ENCODE measurements around the gene PRSS37.
"Not testable (repeated sequence)": the region's sequence is repeated elsewhere in the genome, so short reads cannot be mapped to it uniquely, and the experiment has no call there.

PRSS37 gene, protein sequence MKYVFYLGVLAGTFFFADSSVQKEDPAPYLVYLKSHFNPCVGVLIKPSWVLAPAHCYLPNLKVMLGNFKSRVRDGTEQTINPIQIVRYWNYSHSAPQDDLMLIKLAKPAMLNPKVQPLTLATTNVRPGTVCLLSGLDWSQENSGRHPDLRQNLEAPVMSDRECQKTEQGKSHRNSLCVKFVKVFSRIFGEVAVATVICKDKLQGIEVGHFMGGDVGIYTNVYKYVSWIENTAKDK

DNA sequence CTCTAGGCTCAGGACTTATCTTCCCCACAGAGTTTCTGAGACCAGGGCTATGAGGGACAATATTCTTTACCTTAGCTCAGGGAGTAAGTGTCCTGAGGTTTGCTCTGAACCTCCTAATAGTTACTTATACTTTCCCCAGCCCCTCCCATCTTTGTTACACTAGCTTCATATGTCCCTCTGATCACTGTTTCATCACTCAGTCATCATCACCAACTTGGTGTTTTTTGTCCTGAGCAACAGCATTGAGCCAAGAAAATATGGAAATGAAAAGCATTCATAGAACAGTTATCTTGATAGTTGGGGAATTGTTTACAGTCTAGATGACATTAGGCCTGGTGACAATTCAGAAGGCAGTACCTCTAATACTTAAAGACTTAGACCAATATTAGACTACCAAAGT, at the start of gene PRSS37:
Gene PRSS37 (minus strand): TSS at position 101 of the 400 bp plus-strand sequence. CDS start 436 bp downstream, outside the sequence.
- DNase-seq, result no peak

DNA sequence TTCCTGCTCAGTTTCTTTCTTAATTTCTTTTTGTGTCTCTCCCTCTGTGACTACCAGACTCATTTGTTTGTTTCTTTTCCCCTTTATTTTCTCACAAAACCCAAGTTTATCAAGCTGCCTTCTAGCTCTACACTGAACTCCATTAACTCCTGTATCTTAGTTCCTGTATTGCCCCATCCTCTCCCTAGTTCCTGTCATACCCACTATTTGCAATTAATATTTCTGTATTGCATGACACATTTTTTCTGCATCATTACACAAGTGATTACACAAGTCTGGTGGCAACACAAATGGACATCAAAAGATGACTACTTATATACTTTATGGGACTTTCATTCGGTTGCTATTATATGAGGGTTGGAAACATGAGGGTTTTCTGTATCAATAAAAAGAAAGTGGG, 48.0 kb upstream of the PRSS37 start:
- DNase-seq, result no peak

DNA sequence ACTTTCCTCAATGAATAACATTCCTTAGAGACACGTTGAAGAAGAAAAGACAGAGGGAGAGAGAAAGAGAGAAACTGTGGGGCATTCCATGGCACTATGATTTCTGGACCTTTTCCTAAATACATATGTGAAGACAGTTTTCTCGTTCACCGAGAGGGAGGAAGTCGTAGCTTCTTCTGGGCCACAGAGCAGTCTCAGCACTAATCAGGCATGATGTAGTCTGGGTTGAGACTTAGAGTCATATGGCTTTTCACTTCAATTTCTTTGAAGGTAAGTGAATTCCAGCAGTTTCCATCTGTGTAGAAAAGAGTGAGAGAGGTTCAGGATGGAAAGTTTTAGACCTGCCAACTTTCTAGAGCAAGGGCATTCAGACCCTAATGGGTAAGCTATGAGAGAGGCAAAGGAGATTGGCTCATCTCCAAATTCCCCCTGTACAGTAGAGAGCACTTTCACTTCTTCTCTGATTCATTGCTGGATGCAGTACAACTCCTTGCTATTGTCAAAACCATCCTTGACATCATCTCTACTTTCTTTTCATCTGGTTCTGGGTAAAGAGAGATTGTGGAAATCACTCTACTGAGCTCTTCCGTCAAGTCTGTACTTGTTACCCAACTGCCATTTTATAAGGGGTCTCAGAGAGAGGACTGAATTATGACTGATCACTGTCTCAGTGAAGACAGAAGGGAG, 43.4 kb upstream of the PRSS37 start:
- no peak for DNase-seq

DNA sequence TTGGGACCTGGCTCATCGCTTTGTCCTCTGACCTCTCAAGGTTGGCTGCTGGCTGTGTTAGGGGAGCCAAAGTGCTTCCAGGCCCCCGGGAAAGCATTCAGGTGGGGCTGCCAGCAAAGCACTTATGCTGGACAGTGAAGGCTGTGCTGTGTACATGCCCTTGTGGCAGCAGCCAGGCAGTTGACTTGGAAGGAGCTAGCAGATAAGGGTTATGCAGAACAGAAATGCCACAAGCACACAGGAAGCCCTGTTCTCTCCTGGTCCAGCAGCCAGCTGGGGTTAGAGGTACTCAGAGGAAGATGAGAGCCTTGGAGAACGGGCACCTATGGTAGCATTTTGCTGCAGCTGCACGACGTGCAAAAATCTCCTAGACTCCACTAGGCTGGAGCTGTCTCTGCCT, 39.7 kb upstream of the PRSS37 start:
- no peak for DNase-seq

DNA sequence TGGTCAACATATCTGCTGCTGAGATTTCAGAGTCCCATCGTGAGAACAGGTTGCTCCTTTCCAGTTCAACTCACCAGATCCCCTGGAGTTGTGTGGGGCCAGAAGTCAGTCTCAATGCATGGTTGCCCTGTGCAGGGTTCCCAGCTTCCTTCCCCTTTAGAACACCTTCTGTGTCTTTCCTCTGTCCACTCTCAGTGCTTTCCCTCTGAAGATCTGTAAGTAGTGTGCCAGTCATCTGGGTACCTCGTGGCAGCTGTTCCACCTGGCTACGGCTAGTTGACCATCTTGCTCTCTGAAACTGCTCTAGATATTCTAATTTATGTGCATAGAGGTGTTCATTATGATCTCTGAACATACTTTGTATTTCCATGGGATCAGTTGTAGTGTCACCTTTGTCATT, 36.1 kb upstream of the PRSS37 start:
- no peak for DNase-seq

DNA sequence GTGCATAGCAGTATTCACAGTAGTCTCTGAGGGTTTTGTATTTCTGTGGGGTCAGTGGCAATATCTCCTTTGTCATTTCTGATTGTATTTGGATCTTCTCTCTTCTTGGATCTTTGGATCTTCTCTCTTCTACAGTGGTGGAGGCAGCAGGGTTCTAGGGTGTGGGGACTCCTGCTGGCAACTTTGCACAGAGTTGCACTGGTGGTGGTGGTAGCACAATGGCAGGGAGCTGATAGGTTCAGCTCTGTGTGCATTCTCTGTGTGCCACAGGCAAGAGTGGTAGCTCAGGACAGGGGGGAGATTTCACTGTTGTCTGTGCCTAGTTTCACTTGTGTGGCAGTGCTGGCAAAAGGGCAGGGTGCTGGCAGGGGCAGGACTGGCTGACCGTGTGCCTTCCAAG, 35.1 kb upstream of the PRSS37 start:
- no peak for DNase-seq

DNA sequence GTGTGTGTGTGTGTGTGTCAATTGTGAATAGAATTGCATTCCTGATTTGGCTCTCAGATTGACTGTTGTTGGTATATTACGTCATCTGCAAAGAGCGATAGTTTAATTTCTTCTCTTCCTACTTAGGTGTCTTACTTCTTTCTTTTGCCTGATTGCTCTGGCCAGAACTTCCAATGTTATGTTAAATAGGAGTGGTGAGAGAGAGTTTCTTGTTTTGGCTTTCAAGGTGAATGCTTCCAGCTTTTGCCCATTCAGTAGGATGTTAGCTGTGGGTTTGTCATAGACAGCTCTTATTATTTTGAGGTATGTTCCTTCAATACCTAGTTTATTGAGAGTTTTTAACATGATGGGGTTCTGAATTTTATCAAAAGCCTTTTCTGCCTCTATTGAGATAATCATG, 34.2 kb upstream of the PRSS37 start:
- no peak for DNase-seq

DNA sequence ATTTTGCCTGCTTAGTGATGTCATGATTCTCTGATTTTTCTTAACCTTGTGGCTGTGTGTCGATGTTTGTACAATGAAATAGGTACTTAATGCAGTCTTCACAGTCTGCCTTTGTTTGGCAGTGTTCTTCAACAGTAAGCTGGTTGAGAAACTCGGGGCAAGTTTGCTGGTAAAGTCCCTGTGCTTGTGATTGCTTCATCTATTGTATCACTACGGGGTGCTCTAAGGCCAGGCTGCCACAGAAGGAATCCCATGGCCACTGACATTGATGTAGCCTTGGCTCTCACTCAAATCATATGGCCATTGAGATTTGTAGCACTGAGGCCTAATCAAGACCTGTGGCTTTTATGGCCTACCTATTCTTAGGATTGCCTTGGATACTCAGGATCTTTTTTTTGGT, 33.5 kb upstream of the PRSS37 start:
- no peak for DNase-seq

DNA sequence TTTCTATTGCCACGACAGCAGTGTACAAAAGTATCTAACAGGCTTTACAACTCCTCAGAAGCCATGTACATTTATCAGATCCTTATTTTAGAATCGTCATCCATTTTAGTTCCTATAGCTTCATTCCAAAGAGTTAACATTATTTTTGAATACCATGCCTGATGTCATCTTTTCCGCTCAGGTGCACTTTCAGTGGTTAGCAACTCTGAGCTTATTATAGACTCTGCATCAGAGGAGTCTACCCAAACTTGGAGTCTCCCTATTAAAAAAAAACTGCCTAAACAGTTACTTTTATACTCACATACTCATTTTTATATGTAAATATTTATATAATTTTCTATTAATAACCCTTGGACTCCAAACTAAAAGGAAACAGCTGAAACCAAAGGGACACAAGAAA, 31.6 kb upstream of the PRSS37 start:
- DNase-seq, result no peak

DNA sequence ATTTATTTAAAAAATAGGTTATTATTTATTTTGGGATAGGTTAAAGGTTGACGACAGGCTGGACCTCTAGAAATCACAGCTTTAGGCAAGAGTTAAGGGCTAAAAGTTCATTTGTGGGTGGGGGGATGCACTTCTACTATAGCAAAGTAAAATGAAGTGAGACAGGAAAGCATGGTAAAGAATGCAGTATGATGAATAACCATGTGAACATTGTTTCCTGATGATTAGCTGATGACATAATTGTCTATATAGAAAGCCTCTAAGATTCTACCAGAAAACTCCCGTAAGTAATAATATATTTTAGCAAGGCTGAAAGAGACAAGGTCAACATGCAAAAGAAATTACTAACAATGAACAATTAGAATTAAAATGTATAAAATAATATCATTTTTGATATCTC, 25.7 kb upstream of the PRSS37 start:
- no peak for DNase-seq

DNA sequence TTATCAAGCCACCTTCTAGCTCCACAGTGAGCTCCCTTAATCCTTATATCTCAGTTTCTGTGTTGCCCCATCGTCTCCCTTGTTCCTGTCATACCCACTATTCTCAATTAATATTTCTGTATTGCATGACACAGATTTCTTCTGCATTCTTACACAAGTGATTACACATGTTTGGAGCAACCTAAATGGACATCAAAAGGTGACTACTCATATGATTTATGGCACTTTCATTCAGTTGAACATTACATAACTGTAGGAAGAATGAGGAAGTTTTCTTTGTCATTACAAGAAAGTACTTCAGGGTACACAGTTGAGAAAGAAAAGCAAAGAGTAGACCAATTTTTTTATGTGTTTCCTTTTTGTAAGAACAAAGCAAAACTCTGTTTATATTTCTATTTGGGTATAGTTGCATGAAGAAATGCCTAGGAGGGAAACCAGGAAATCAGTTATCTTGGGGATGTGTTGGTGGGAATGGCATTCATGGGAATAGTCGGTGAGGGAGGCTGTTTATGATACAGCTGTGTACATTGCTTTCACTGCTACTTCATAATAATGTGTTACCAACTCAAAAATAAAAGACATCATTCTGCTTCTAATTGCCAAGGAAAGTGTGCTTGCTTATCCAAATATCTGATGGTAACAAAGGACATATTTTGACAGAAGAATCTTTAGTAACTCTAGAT, 23.6 kb upstream of the PRSS37 start:
- DNase-seq, result no peak

DNA sequence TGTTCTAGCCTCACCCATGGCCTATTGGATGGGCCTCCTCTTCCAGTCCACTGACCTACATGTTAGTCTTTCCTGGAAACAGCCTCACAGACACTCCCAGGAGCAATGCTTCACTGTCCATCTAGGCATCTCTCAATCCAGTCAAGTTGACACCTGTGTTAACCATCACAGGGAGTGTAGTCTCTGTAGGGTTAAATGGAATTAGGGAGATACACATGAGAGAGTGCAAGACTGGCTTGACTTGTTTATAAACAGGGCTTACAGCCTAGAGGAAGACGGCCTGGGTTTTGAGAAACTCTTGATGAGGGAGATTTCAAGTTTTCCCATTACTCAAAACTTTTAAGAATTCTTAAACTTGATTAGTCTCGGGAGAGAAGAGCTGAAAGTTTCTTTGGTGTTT, 18.9 kb upstream of the PRSS37 start:
- DNase-seq, result no peak

DNA sequence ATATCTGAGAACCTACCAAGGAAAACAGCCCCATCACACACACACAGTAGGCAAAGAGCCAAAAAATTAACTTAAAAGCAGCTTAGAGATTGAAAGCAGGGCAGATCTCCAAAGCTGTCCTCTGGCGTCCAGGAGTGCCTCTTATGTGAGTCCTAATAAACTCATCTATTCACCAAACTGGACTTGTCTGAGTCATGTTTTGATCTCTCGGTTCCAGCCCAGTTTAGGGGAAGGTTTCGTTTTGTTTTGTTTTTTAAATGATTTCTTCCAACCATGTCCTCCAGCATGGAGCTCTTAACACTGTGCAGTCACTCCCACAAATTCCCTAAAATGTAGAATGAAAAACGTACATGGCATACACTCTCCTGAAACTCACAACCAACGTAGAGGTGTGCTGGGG, 6.7 kb upstream of the PRSS37 start:
- DNase-seq, result no peak

DNA sequence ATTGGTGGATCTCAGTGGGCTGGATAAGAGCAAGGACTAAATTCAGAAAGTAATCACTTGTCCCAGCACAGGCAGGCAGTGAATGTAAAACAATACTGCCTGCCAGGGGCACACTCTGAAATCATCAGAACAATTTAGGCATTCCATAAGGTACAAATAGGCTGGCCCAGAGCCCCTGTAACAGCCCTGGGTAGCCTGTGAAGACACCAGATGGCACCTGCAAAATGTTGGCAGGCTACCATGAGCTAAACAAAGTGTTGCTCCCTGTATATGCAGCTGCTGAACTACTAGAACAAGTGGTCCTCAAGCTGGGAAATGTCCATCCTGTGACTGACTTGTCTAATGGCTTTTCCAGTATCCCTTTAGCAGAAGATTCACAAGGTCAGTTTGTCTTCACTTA, 3.0 kb upstream of the PRSS37 start:
- no peak for DNase-seq

DNA sequence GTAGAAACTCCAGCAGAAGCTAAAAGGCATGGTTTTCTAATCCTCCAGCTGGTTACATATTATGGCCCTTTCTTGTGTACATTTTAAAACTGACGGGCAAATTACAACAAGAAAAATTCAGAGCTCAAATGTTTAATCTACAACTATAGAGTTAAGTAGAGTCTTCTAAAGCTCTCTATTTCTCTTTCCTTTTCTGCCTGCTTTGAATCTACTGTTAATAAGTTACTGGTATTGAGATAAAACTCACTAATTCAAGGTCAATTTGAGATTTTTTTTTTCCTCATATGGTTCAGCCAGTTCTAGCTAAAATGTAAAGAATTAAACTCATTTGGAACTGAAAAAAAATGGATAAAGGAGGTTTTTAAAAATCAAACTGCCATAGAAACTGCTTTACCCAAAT, 1.6 kb upstream of the PRSS37 start:
- DNase-seq, result no peak

DNA sequence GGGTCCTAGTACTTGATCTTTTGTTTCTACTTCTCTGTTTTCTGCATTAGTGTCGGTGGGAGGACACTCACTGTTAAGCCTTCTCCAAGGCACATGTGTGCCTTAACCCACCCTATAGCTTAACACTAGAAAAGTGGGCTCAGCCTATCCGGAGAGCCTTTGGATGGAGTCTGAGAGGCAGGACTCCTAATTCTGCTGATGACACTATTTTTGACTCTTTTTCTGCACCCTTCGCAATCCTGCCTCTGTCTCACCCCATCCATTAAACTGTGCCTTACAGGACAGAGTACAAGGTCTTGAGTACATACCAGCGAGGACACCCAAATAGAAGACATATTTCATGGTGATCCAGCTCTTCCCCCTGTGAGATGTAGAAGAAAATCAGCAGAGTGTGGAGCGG, 577 bp downstream of the PRSS37 start:
- DNase-seq, result no peak

DNA sequence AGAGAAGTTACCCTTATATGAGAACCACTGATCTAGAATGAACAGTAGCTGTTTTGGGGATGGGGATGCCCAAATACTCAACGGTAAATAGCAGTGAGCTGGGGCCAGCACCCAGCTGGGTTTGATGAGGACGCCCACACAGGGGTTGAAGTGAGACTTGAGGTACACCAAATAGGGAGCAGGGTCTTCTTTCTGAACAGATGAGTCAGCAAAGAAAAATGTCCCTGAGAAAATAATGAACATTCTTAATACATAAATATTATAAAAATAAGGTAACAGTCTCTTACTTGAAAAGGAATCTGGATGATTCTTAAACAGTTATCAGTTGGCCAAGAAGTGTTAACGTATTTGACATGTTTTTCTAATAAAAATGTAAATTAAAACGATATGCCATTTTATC, 2.0 kb downstream of the PRSS37 start:
- no peak for DNase-seq

DNA sequence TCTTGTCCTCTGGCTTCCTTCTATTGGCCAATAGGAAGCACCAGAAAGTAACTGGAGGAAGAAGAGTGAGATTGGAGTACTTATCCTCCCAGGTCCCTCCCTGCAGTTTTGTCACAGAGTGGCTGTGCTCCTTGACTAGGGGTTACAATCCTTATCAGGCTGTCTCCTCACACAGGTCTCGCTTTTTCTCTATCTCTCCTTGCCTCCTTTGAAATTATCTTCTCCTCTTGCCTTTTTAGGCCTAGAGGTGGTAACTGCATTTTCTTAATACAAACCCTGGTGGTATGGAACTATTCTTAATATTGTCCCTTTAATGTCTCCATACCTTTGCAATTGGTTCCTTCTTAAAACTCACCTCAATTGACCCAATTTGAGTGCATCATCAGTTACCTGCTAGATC, 2.7 kb downstream of the PRSS37 start:
- no peak for DNase-seq

DNA sequence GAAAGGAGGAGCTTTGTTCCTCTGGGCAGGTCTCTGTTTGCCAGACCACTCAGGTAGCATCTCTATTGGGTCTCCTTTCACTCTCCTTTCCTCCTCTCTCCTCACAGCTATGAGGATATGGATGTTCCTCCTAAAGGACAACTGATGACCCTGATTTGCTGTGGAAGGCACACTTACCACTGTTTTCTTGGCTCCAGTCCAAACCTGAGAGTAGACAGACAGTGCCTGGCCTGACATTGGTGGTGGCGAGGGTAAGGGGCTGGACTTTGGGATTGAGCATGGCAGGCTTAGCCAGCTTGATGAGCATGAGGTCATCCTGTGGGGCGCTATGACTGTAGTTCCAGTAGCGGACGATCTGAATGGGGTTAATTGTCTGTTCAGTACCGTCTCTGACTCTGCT, 3.6 kb downstream of the PRSS37 start:
- DNase-seq, result no peak

DNA sequence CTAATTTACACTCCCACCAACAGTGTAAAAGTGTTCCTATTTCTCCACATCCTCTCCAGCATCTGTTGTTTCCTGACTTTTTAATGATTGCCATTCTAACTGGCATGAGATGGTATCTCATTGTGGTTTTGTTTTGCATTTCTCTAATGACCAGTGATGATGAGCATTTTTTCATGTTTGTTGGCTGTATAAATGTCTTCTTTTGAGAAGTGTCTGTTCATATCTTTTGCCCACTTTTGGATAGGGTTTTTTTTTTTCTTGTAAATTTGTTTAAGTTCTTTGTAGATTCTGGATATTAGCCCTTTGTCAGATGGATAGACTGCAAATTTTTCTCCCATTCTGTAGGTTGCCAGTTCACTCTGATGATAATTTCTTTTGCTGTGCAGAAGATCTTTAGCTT, 18.9 kb downstream of the PRSS37 start:
- not testable (repeated sequence) for DNase-seq

DNA sequence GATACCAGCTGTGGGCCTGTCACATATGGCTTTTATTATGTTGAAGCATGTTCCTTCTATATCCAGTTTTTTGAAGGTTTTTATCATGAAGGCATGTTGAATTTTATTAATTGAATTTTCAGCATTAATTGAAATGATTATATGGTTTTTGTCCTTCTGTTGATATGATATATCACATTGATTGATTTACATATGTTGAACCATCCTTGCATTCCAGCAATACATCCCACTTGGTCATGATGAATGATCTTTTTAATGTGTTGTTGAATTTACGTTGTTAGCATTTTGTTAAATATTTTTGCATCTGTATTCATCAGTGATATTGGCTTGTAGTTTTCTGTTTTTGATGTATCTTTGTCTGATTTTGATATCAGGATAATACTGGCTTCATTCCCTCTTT, 21.2 kb downstream of the PRSS37 start:
- no peak for DNase-seq

DNA sequence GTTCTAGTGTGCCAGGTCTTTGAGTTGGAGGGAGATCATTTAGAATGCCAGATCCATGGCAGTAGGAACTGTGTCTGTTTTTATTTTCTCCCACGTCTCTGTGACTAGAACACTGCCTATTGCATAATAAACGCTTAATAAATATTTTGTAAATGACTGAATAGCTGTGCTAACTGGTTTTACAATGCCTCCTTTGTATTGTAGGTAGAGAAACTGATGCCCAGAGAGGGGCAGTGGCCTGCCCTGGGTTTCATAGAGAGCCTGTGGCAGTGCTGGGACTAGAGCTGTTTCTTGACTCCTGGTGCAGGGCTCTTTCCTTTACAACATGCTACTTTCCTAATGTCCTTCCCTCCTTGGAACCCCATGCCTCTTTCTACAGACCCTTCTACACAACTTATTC, 48.8 kb downstream of the PRSS37 start:
- DNase-seq, result no peak

DNA sequence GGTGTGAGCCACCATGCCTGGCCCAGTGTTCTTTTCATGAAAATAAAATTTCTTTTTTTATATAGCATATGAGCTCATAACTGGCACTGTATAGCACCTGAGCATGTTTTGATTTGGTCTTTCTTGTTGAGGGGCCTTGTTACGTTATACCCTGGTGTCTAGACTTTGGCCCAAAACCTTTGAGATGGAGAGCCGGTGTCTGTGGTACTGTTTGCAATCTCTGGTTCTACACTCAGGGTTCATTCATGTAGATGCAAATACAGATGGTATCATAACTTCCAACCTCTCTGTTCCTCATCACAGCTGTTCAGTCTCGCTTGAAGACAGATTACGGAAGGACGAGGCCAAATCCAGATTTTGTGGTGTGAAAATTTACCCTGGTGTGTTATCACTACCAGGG, 51.4 kb downstream of the PRSS37 start, which contains the start of gene TAS2R5:
Gene TAS2R5 (plus strand): TSS at position 301 of the 400 bp plus-strand sequence. CDS start 145 bp downstream, outside the sequence.
- DNase-seq, result no peak

DNA sequence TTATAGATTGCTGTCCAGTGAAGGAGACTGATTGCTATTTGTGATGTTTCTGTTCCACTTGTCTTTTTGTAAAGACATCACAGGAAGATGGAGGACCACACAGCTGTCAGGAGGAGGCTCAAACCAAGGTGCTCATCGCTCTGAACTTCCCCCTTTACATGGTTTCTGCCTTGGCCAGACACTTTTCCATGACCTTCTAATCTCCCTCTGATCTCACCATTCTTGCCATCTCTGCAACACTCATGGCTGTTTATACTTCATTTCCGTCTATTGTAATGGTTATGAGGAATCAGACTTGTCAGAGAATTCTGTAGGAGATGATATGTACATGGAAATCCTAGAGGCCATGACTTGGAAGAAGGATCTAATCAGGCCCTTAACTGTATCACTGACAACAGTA, 53.0 kb downstream of the PRSS37 start:
- no peak for DNase-seq

Data from NCI-H2081 treated with DMSO at 0.1 percent for 48 hours (cell line).